Epidermal melanocyte (primary cell): ENCODE results near the gene ETNK2.

Experiments used
- DNase-seq: peaks from one replicate; pipeline ENCODE4 v3.0.0; 2011; ENCODE audit warnings: low spot score; ENCODE audit not compliant: insufficient read length

ETNK2 gene

DNA sequence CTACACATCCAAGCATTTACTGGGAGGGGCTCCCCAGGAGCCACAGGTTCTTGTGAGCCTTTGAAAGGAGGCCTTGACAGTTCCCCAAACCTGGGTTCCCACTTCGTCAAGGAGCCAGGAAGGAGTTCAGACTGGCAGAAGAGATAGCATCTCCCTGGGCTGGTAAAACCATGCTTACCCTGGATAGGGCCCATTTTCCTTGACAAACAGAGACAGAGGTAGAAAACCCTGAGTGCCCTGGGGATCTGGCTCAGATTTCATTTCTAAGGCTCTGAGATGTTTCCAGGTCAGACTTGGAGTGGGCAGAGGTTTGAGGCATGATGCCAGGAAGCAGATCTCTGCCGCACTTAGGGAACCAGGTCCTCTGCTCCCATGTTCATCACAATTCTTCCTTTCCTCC is 2.7 kb downstream of the ETNK2 start:
- no peak for DNase-seq

DNA sequence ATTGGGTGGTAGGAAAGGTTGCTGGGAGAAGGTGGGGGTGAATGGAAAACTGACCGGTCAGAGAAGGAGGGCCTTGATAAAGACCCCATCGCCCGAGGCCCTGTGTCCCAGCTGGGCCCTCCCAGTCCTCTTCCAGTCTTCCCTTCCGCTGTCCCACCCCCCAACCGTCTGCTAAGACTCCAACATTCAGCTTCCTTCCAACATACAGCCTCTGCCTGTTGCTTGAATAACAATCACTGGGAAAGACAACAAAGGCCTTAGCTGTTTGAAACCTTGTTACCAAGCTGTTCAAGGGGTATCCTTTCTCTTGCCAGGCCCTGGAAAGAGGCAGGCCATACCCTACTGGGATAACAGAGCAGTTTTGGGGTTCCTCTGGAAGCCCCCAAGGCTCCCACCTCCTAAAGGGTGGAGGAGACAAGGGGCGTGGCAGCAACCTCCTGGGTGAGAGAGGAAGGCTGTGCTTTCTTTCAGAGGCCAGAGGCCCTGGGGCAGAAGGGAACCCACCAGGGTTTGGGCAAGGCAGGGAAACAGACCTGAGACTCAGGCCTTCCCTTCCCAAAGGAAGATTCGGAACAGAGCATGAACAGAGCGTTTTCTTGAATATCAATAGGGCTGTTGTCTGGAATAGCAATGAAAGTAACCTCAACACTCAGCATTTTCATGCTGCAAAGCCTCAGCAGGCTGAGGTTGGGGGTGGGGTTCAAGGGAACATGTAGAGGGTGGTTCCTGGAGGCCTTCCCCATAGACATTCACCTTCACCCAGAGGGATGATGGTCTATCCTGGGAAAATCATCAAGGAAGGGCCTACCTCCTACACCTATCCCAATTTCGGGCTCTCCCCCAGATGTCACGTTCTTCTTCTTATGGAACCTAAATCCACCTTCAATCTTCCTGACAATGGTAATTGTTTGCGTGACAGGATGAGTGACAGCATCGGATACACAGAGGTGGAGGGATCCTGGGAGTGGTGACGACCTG is 4.1 kb downstream of the ETNK2 start:
- peak; percentile 73 for DNase-seq

DNA sequence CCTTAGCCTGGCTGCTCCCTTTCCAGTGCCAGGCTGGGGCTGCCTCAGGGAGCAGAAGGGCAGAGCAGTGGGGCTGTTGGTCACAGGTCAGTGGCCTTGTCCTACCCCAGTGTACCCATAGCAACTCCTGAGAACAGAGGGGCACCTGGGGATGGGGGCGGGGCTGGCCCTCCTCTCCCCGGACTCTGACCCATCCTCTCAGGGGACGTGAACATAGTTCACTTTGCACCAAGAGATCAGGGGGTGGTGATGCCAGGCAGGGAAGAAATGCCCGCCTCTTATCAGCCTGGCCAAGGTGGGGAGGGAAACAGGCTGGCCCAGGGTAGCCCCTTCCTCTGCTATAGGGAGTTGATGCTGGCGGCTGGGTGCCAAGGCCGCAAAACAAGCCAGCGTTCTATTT is 4.9 kb downstream of the ETNK2 start:
- no peak for DNase-seq

DNA sequence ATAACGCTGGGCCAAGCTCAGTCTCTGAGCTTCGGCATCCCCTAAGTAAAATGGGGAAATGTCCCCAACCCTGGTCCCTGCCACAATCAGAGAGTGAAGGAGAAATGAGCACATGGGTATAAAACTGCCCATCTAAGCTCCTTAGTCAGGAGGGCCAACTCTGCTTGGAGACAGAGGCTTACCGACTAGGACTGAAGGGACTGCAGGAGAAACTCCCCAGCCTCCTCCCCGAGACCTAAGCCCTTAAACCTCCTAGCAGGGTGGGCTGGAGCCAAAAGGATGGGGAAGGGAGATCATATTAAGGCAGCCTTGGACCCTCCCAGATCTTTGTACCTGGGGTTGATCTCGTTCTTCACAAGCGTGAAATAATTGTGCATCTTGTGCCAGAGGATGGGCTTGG is 5.5 kb downstream of the ETNK2 start:
- DNase-seq = no peak

DNA sequence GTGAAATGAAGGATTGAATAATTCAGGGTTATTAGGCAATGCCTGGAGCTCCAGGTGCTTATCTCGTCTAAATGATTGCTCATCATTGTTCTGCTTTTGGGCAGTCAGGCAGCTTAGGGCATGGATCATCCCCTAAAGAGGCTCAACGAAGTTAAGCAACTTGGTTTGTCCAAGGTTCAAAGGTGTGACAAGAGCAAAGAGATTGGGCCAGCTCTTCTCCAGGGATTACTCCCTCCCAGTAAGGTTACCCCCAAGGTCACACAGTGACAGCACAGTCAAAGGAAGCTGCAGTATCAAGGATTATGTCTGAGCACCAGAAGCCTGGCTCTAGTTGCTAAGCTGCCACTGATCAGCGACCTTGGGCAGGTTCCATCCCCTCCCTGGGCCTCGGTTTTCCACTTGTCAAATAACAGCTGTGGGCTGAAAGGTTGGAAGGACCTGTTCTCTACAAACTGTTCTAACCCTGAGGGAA is 6.8 kb downstream of the ETNK2 start:
- DNase-seq = no peak

DNA sequence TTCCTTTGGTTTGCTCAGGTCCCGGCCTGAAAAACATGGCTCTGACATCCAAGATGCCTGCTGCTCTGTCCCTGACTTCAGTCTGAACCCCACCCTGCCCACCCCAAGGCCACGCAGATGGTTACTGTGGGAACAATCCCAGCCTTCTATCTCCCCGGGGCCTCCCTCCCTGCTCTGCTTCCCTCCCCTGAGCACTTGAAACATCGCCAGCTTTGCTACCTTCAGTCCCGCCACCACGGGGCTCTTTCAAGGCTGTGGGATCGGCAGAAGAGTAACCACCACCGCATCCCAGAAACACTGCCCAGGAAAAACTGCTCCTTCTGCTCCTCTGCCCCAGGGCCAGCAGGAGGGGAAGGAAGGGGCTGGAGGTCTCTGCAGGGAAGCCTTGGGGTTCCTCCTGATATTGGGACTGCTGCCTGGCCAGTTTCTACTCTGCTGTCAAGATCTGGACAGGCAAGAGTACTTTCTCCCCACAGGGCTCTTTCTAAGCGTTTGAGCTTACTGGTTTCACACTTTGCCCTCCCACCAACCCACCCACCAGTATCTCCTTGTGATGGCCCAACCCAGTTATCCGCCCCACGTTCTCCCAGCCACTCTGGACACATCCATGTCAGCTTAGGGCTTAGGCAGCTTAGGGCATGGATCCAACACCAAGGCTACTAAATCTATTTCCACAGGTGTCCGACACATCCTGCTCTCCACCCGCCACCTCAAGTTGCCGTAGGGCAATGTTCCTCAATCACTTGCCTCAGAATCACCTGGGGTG is 8.4 kb downstream of the ETNK2 start:
- no peak for DNase-seq

DNA sequence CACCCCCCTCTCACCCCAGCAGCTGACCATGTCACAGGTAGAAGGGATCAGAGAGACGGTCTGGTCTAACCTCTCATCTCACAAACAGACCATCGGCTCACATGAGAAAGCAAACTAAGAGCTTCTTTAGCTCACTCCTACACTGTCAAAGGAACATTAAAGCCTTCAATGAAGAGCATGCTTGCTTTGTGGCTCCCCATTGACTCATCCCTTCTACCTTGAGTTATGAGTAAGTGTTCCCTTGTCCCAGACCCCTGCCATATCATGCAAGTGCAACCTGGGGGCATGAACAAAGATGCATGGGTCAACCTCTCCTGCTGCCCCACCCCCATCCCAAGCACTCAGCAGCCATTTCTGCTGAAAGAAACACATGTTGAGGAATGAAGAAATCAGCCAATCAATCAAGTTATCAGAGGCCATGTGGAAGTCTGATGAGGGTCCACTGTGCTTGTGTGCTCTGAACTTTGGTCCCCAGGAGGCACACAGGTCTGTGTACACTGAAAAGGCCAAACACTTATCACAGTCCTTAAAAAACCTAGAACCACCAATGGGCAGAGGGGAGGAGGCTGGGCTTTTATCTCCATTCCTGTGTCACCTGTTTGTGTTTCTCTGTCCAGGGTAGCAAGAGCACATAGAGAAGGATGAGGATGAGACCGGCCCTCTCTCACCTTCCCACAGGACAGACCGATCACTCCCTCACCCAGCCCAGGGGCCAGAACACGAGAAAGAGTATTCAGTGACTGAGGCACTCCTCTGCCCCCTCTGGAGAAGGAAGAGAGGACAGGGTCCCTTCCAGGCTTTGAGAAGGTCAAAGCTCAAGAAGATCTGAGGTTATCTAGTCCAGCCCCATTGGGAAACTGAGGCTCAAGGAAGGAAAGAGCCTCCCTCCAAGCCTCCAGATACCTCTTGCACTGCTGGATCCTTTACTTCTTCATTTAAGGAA is 9.5 kb downstream of the ETNK2 start:
- DNase-seq = no peak

DNA sequence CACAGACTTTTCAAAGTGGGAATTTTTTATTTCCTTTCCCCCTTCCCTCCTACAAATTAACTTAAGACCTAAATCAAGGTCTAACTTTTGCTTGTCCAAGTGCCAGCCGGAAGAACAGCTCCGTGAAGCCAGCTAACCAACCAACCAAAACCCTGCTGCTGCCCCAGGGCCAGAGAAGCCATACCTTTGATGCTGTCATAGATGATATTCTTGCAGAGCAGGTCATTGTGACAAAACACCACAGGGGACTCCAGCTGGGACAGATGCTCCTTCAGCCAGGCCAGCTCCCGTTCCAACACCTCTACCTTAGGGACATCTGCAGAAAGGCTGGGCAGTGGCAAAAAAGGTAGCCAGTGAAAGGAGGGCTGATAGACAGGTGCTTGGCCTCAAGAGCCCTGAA is 10.7 kb downstream of the ETNK2 start:
- DNase-seq = no peak

DNA sequence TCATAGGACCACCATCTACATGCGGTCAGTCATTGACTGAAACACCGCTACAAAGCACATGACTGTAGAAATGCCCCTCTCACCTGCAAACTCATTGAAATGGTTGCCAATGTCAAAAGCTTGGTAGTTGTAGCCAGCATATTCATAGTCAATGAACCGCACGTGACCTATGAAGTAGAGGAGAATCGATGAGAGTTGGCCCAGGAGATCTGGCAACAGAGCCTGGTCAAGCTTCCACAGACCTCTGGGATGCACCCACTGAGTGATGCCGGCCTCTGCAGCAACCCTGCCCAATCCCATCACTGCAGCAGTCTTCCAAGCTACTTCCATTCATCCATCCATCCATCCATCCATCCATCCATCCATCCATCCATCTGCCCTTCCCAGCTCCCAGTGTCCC is 11.9 kb downstream of the ETNK2 start:
- DNase-seq = no peak

DNA sequence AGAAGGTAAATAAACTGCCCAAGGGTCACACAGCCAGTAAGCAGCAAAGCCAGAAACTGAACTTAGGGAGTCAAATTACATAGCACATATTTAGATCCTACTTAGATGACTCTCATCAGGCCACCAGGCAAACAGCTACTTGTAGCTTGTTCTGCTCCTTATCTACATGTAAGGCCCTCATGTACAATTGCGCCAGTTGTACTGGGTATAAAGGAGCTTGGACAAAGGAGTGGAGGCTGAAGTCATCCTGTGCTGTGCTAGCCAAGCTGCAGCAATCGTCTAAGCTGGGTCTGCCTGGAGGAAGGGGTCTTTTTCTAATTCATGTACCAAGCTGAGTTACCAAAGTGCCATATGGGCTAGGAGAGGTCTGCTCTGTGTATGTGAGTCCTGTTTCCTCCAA is 12.8 kb downstream of the ETNK2 start:
- no peak for DNase-seq

DNA sequence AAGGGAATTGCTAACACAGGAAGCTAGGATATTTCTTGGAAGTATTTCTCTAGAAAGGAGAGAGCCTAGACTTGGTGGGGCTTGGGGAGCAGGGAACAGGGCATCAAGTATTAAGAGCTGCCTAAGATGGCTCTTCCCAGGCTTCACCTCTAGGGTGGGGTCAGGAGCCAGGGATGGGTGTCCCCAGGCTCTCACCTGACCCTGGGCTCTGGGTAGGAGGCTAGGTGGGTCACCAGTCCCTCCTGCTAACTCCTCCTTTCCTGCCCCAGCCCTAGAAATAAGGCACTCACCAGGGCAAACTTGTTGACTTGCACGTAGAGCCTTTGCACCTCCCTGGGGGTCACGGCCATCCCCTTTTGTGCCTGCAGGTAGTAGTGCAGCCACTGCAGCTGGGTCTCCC is 15.0 kb downstream of the ETNK2 start:
- DNase-seq = no peak

DNA sequence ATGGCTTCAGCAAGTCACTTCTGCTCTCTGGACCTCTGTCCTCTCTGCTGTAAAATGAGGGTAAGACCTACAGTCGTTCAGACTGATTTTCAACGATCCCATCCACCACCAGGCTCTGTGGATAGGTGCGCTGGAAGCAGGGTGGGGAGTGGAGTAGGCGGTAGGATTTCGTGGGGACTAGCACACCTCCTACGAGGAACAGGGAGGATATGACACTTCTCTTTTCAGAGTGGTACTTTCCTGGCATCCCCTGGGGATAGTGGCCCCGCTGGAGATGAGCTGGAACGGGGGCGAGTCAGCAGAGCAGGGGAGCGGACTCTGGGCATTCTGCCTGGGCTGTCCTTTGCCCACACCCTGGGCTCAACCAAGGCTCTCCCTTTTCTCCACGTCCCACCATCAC is 17.7 kb downstream of the ETNK2 start:
- no peak for DNase-seq

DNA sequence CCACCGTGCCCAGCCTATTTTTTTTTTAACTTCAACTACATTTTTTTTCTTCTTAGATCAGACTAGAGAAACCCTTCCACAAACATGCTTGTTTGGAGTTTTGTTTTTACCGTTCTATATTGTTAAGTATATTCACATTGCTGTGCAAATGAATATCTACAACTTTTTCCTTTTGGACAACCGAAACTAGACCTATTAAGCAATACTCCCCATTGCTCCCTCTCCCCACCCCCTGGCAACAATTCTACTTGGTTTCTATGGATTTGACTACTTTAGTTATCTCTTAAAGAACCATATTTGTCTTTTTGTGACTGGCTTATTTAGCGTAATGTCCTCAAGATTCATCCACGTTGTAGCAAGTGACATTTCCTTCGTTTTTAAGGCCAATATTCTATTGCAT is 19.1 kb downstream of the ETNK2 start:
- DNase-seq = no peak

DNA sequence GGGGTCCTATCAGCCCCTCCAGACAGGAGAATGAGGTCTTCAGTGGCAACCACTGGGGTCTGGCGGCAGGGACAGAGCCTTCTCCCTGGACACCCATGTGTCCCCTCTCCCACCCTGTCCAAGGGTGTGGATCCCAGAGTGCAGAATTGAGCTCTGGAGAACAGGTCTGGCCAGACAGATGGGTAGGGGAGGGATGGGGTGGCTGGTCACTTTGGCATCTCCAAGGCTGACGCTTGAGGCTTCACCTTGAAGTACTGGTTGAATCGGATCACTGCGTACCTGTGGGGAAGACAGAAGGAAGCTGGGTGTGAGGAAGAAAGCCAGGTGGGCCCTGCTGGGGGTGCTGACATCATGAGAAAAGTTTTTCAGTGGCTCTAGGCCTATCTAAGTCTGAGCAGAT is 19.9 kb downstream of the ETNK2 start:
- no peak for DNase-seq

DNA sequence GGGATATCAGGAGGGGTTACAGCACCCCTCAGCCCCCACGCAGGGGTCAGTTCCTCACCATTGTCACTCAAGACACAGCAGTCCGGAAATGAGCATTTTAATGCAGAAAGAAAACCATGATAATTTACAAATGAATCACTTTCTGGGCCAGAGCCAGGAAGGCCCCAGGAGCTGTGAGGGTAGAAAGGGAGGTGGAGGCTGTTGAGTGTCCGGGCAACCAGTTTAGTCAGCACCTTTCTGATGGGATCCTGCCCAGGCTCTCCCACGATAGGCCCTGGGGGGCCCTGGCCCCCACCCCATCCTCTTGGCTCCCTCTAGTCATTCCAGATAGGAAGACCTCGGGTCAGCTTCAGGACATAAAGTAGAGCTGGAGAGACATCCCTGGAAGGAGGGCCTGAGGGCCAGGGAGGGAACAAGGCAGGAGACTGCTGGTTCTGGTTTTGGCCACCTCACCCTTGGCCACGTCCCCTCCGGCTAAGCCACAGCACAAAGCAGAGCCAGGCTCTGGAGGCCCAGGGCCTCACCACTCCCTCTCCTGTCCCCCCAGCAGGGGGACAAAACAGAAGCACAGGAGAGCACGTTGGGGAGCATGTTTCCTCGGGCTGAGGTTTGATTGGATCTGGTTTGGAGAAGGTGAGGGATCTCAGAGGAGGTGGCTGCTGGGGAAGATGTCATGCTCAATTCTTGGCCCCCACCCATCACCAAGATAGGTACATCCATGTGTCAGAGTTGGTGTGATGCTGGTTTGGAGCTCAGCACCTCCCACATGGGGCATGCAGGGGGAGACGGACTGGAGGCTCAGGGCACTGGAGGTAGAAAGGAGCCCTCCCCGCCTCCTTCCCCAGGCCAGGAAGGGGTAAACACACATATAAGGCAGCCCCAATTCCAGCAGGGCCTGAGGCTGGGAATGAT is 20.6 kb downstream of the ETNK2 start:
- DNase-seq = no peak

DNA sequence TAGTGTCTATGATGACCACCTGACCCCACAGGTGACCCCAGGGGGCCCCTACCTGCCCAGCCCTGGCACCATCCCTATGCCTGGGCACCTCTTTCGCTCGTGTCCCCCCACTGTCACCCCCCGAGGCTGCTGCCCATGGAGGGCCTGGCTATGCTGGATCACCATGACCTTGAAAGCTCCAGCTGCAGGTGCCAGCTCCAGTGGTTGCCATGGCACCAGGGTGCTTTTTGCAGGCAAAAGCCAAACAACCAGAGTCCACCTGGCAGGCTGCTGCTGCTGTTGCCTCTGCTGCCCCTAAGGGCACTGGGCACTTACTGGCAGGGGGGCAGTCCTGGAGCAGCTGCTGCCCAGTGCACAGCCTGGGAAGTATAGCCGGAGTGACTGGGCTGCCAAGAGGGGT is 21.7 kb downstream of the ETNK2 start:
- no peak for DNase-seq

DNA sequence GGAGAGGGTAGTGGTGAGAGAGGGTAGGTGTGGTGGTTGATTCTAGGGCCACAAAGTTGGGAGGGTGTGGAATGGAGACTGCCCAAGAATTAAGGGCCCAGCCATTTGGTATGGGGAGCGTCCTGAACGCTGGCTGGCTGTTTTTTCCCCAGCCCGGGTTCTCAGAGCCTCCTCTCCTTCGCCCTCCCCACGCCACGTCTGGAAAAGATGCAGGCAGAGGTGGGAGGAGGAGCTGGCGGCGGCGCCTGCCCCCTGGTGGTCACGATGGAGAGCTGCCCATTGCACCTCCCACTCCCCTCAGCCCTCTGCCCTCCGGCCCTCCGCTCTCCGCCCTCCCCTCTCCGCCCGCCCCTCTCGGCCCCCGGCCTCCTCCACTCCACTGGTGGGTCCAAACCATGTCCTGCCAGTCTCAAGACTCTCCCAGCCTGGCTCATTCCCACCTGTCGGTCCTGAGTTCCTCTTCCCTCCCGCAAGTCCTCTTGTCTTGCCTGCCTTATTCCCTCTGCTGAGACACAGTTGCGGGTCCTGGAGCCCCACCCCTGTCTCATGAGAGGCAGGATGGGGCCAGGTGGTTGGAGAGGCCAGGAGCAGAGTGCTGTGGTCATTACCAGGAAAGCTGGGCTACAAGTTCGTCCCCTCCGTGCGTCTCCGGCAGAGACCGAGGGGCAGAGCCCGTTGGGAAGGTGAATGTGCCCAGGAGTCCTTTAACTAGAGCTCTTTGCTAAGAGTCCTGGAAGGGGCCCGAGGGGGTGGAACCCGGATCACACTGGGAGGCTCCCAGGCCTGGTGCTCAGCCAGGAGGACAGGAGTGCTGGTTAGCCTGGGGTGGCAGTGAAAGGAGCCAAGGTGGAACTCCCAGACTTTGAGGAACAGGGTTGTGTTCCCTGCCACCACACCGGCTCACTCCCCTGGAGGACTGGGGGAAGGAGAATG is 22.6 kb downstream of the ETNK2 start:
- peak; percentile 88 for DNase-seq

DNA sequence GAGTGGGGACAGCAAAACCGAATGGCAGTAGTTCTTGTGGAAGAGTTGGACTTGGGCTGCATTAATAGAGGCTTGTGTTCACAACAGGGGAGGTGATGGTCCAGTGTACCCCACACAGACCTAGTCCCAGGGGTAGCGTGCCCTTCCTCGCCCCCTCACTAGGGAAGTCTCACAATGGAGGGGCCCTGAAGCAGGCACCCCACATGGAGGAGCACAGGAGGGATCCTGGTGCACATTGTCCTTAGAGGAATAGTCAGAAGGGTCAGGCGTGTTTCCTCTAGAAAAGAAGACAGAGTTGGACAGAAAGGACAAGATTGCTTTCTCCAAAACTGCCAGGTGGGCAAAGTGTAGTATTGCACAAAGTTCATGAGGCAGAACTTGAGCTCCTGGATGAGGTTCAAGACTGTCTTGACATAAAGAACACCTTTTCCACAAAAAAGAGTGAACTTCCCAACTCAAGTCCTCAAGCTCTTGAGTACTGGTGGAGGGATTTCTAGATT is 23.3 kb downstream of the ETNK2 start:
- no peak for DNase-seq
